Body of pancreas (tissue), 4 donors: ENCODE data around the gene E2F6. TPM values are rescaled to one million over a fixed set of nuclear protein-coding genes. Genes with fewer than 3 reads are reported as not detected.

ENCODE experiments used
- ATAC-seq: fragments of 150-250 bp; one replicate; pipeline ENCODE4 v1.9.1; 2016
- DNase-seq, 4 donors: peaks; one replicate each; pipeline ENCODE4 v3.0.0-alpha.2; 2019
- H3K27ac ChIP-seq, 4 donors: fragments of 200-600 bp; sonication (generic); 1 replicate in 3 of 4; 2 replicates in 1 of 4; pipeline versions ENCODE4 v1.5.1 to v1.6.1; 2016 to 2019; ENCODE audit warnings: mild to moderate bottlenecking in 1 of 4, mixed read lengths in 1 of 4, moderate library complexity in 1 of 4
- H3K27me3 ChIP-seq, 2 donors: fragments of 200-600 bp; sonication (generic); one replicate each; pipeline ENCODE4 v1.6.0; 2016; ENCODE audit warnings: mild to moderate bottlenecking in 1 of 2
- H3K36me3 ChIP-seq, 2 donors: fragments of 200-600 bp; sonication (generic); replicated peaks in 1 of 2; 2 replicates each; pipeline ENCODE4 v1.5.1; 2016; ENCODE audit warnings: low read depth in 2 of 2; ENCODE audit not compliant: insufficient read depth in 1 of 2
- H3K4me1 ChIP-seq: fragments of 200-600 bp; sonication (generic); one replicate; pipeline ENCODE4 v1.6.0; 2016
- H3K4me3 ChIP-seq, 2 donors: fragments of 200-600 bp; sonication (generic); 1 replicate in 1 of 2; 2 replicates in 1 of 2; pipeline ENCODE4 v1.5.1; 2016 to 2019
- H3K9me3 ChIP-seq, 3 donors: fragments of 200-600 bp; sonication (generic); 1 replicate in 2 of 3; 2 replicates in 1 of 3; pipeline ENCODE4 v1.5.1; 2016
- CTCF ChIP-seq, 7 experiments: fragments of 450-650 bp in 4 of 7; fragments of 200-600 bp in 3 of 7; sonication (generic) in 3 of 7; IDR thresholded peaks; one replicate each; pipeline ENCODE4 v1.5.1; 2016 to 2019; ENCODE audit warnings: antibody characterized with exemption in 7 of 7
- POLR2A ChIP-seq, 3 donors: fragments of 450-650 bp; IDR thresholded peaks; one replicate each; pipeline ENCODE4 v1.6.1; 2016; ENCODE audit warnings: antibody characterized with exemption in 3 of 3, mild to moderate bottlenecking in 2 of 3
- WGBS, 2 donors: methylation state at CpG; one replicate each; pipeline ENCODE4 v1.1.5; 2017; 5-methylcytosine and 5-hydroxymethylcytosine counted together
- intact Hi-C: fragments of 100-400 bp; cut with DNase I; formaldehyde crosslinking; loops from one replicate; pipeline ENCODE4 v1.15.1; 2023
- total RNA-seq, 2 donors: library from RNA; depleted of rRNA; stranded (reverse); fragments of >200 nt; gene quantifications; one replicate each; pipeline ENCODE4 v1.1.0, GENCODE V29; 2016

E2F6 gene
- total RNA-seq, 2 donors from 2014 or later: 9.2 to 13.2 TPM

- intact Hi-C loops: no loop called here
- no peak for ATAC-seq
- TF ChIP-seq CTCF (IDR thresholded peaks at IDR 0.05): no peak
- no peak for TF ChIP-seq POLR2A (IDR thresholded peaks at IDR 0.05)
- H3K27ac ChIP-seq: no peak overlapping the region
- H3K27me3 ChIP-seq: no peaks in the 10 kb centered on the region
- H3K9me3 ChIP-seq: no peaks in the 10 kb centered on the region
- H3K4me1 ChIP-seq: peaks cover 7% of the 10 kb centered on the region
- no peak for DNase-seq
- no peaks in the 10 kb centered on the region for H3K36me3 ChIP-seq
- 79 to 80% methylated on average over 1 of the region's 1 CpG for WGBS, 2 donors
- no peak overlapping the region for H3K4me3 ChIP-seq
Observed at GRCh38 chr2:11408959-11409571, 56.9 kb downstream of the E2F6 start.

GRCh38 chr2:11407413-11407812, 58.5 kb downstream of the E2F6 start:
- intact Hi-C loops: no loop called here
- Histone ChIP-seq H3K4me3 (no peak overlapping the region), H3K27me3 (no peaks in the 10 kb centered on the region), H3K9me3 (no peaks in the 10 kb centered on the region), H3K36me3 (no peaks in the 10 kb centered on the region), H3K27ac (no peak overlapping the region), H3K4me1 (peaks cover 7% of the 10 kb centered on the region)
- WGBS, 2 donors: 66 to 70% methylated on average over 6 of the region's 6 CpGs
- DNase-seq (no peak), ATAC-seq (no peak)
- TF ChIP-seq POLR2A (IDR thresholded peaks at IDR 0.05): no peak
- TF ChIP-seq CTCF (IDR thresholded peaks at IDR 0.05): no peak

GRCh38 chr2:11406958-11407381, 59.0 kb downstream of the E2F6 start:
- TF ChIP-seq CTCF (IDR thresholded peaks at IDR 0.05) (no peak), POLR2A (IDR thresholded peaks at IDR 0.05) (no peak)
- DNase-seq: no peak
- H3K4me3 ChIP-seq: no peak overlapping the region
- H3K4me1 ChIP-seq: peaks cover 7% of the 10 kb centered on the region
- intact Hi-C loops: no loop called here
- 68 to 79% methylated on average over 3 of the region's 3 CpGs for WGBS, 2 donors
- no peak for ATAC-seq
- no peaks in the 10 kb centered on the region for H3K9me3 ChIP-seq
- no peak overlapping the region for H3K27ac ChIP-seq
- no peaks in the 10 kb centered on the region for H3K27me3 ChIP-seq
- H3K36me3 ChIP-seq: no peaks in the 10 kb centered on the region

- Histone ChIP-seq H3K4me1 (peaks cover 2% of the 10 kb centered on the region), H3K4me3 (no peak overlapping the region), H3K27ac (peak overlapping the region in 2 of 4 donors; percentile 19 to 32), H3K36me3 (no peaks in the 10 kb centered on the region), H3K27me3 (no peaks in the 10 kb centered on the region), H3K9me3 (no peaks in the 10 kb centered on the region)
- 69 to 79% methylated on average over 18 of the region's 18 CpGs for WGBS, 2 donors
- DNase-seq (no peak), ATAC-seq (no peak)
- intact Hi-C loops: no loop called here
- no peak for TF ChIP-seq POLR2A (IDR thresholded peaks at IDR 0.05)
- TF ChIP-seq CTCF (IDR thresholded peaks at IDR 0.05): no peak
Observed at GRCh38 chr2:11406267-11406957, 59.5 kb downstream of the E2F6 start.
